Measurements from ENCODE around the gene PIK3C2G.

GRCh38 chr12:18259906-18260682 lies 1.2 kb upstream of the PIK3C2G start:
- TF ChIP-seq CTCF (IDR thresholded peaks at IDR 0.05), result no peak
- no peak for TF ChIP-seq POLR2A (IDR thresholded peaks at IDR 0.05)

Measured in thyroid gland (tissue), 4 donors.